Sigmoid colon (tissue), 4 donors: ENCODE results near the gene WWC2.

Source experiments
- POLR2A ChIP-seq, 2 donors: fragments of 450-650 bp; IDR thresholded peaks; one replicate each; pipeline ENCODE4 v1.6.1; 2016; ENCODE audit warnings: antibody characterized with exemption in 2 of 2, mild to moderate bottlenecking in 2 of 2, moderate library complexity in 2 of 2
- POLR2AphosphoS5 ChIP-seq, 4 donors: sonication (generic); formaldehyde crosslinking; IDR thresholded peaks; one replicate each; pipeline ENCODE4 v1.6.1; 2017; ENCODE audit warnings: antibody characterized with exemption in 4 of 4
- TF ChIP-seq, protein P1 (sequence below), 4 experiments: fragments of 450-650 bp in 3 of 4; fragments of 200-600 bp in 1 of 4; IDR thresholded peaks; one replicate each; pipeline ENCODE4 v1.5.1; 2016 to 2019; ENCODE audit warnings: antibody characterized with exemption in 4 of 4, mild to moderate bottlenecking in 3 of 4, moderate library complexity in 2 of 4

DNA sequence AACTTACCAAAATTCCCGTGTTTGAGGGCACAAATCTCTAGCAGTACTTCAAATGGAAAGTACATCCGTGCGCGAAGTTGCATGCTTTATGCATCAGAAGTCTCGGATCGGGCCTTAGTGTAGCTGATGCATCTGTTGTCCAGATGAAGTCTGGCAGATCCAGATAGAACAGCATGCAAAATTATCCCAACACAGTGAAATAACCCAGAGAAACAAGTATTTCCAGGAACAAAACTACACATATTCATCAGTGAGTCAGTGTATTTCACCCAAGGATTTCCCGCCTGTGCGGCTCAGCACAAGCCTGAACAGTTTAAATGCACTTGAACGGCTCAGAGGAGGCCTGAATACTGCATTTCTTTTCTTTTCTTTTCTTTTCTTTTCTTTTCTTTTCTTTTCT is 250.6 kb downstream of the WWC2 start:
- TF ChIP-seq, protein P1, sequence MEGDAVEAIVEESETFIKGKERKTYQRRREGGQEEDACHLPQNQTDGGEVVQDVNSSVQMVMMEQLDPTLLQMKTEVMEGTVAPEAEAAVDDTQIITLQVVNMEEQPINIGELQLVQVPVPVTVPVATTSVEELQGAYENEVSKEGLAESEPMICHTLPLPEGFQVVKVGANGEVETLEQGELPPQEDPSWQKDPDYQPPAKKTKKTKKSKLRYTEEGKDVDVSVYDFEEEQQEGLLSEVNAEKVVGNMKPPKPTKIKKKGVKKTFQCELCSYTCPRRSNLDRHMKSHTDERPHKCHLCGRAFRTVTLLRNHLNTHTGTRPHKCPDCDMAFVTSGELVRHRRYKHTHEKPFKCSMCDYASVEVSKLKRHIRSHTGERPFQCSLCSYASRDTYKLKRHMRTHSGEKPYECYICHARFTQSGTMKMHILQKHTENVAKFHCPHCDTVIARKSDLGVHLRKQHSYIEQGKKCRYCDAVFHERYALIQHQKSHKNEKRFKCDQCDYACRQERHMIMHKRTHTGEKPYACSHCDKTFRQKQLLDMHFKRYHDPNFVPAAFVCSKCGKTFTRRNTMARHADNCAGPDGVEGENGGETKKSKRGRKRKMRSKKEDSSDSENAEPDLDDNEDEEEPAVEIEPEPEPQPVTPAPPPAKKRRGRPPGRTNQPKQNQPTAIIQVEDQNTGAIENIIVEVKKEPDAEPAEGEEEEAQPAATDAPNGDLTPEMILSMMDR (IDR thresholded peaks at IDR 0.05), result no peak
- TF ChIP-seq POLR2AphosphoS5 (IDR thresholded peaks at IDR 0.05) (no peak), POLR2A (IDR thresholded peaks at IDR 0.05) (no peak)
